Measurements from ENCODE around the gene NOP53.
"Not testable (repeated sequence)": the region's sequence is repeated elsewhere in the genome, so short reads cannot be mapped to it uniquely, and the experiment has no call there.

NOP53 gene

DNA sequence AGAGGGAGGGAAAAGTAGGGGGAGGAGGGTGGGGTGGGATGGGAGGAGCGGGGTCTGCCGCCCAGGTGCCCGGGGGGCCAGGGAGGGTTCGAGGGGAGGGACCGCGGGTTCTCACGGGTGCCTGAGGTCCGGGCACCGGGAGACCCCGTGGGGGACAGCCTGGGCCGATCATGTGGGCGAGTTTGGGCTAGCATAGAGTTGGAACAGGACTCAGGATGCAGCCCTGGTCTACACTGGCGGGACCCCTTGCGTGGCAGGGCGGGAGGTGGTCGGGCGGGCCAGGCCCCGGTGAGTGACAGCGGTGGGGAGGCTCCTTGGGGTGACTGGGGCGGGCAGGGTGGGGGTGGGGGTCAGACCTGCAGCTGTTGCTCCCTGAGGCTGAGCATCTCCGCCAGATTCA lies 57.8 kb downstream of the NOP53 start:
- DNase-seq (ENCODE audit: low read depth in 3 of 3, low spot score in 1 of 3): not testable (repeated sequence)

DNA sequence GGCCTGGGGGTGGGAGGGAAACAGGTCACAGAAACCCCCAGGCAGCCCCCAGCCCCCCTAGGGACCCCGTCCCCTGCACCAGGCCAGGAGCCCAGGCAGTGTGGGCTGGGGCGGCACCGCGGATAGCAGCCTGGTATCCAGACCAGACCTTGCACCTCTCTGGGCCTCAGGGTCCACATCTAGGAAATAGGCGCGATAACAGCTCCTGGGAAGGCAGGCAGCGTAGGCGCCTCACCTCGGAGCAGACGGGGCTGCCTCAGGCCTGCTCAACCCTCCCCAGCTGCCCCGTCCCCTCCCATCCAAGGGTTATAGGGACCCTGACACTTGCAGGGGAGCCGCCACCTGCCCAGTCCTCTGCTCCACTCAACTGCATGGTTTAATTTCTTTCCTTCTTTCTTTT lies 58.3 kb downstream of the NOP53 start:
- not testable (repeated sequence) for DNase-seq (ENCODE audit: low read depth in 3 of 3, low spot score in 1 of 3)

DNA sequence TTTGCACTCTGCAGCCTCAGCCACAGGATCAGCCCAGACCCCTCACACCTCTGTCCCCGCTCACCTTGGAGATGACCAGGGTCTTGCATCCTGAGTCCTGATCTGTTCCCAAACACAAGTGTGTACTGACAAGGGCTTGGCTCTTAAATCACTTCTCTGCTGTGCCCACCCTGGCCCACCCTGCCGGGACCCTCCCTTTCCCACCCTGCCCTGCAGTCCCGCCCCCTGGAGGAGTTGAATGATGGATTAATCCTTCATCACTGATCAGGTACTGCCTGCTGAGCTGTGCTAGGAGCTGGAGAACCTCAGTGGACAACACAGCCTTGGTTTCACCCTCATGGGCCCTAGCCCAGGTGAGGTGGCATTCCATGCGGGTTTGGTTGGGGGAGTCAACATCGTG lies 59.1 kb downstream of the NOP53 start, which contains the start of gene TPRX1:
TPRX1 (minus strand) TSS at position 101 of the 400 bp plus-strand sequence; CDS start at position 89, 12 bp downstream.
- DNase-seq (ENCODE audit: low read depth in 3 of 3, low spot score in 1 of 3): not testable (repeated sequence)

DNA sequence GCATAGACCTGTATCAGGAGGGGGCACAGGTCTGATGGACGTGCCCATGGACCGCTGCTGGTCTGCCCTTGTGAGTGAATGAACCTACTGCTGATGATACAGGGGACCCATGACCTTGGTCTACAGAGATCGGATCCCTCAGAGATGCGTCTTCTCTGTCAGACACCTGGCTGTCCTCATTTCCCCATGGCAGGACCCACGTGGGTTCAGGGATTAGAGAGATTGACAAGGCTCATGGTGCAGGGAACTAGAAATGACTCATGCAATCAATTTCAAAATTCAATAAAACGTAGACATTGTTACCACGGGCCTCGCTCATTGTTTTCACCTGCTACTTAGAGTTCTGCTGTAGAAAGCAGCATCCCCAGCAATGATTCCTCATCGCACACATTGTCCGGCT lies 60.0 kb downstream of the NOP53 start:
- DNase-seq (ENCODE audit: low read depth in 3 of 3, low spot score in 1 of 3): no peak

DNA sequence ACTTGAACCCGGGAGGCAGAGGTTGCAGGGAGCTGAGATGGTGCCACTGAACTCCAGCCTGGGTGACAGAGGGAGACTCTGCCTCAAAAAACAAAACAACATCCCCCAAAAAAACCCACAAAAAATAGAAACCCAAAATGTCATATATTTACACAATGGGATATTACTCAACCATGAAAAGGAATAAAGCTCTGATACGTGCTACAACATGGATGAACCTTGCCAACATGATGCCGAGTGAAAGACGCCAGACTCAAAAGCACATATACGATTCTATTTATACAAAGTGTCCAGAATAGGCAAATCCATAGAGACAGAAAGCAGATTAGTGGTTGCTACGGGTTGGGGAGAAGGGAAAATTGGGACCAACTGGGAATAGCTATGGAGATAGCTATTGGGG lies 61.1 kb downstream of the NOP53 start:
- DNase-seq (ENCODE audit: low read depth in 3 of 3, low spot score in 1 of 3): no peak

Data from stimulated activated CD4-positive, alpha-beta T cell treated with anti-CD3 and anti-CD28 coated beads, TNF-alpha, amount 100 ng/mL, for 1 hour (primary cell).